ENCODE data around the gene OLFM2.
"Not testable (repeated sequence)": the region's sequence is repeated elsewhere in the genome, so short reads cannot be mapped to it uniquely, and the experiment has no call there.

The OLFM2 gene

GRCh38 chr19:9941231-9941630 lies 4.9 kb upstream of the OLFM2 start:
- DNase-seq: no peak

DNA sequence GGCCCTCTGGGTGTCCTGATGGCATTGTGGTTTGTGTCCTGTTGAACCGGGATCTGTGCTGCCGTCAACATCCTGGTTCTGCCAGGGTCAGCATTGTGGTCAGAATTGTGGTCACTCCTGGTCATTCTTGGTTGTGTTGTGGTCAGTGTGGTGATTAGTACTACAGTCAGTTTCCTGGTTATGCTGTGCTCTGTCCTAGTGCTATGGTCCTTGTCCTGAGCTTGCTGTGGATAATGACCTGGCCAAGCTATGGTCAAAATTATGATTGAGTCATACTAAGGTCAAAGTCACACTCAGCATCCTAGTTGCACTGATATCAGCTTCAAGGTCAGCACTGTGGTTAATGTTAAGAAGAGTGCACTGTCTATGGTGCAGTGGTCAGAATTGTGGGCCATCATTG lies 4.5 kb upstream of the OLFM2 start:
- no peak for DNase-seq

DNA sequence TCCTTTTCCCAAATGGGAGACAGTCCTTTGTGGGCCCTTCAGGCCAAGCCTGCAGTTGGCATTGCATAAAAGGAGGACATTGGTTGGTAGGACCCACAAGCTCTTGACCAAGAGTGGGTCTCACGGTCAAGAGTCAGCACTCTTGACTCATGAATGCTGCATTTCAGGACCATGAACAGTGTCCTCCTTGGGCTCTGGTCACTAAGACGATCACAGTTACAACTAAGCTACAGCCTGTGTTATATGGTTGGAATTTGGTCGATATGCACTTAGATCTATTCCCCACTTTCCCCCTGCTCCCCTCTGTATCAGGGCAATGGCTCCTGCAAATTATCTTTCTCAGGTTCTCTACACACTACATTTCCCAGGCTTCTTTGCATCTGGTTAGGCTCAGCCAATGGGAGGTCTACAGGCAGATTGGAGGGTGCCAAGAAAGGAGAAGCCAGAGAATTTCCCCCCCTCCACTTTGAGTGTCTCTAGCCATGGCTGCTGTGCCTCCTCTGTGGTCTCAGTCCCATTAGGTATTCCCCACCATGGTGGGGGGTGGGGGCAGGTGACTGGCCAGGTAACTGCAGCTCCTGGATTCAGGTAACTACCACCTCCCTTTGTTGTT lies 3.1 kb upstream of the OLFM2 start:
- no peak for DNase-seq

GRCh38 chr19:9937001-9937411 lies 691 bp upstream of the OLFM2 start:
- no peak for DNase-seq

DNA sequence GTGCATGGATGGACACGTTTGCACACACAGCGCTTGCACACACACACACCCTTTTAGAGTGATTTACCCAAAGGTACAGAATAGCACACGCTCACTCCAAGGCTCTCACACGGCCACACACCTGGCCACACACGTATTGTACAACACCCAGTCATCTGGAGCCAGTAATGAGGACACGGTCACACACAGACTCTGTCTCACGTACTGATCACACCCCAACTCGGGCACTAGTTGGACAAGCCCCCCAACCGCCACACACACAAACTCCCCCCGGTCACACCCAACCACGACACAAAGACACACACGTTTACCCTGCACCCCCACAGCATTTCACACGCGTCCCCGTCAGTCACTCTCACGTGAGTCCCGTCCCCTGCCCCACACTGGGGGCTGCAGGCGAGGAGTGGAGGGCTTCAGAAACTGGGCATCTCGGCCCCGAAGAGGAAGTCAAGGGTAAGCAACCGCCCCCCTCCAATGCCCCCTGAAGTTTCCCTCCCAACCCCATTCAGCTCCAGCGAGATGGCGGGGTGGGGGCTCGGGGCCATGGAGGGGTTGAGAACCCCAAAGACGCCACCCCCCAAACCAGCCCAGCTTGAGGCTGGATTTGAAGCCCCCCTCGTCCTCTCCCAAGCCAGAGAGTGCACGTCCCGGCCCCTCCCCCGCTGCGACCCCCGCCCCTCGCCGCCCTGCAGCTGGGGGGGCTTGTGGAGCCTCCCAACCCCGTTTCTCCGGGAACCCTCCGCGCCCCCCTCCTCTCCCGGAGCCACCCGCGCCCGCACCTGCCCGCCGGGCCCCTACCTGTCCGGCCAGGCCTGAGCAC lies 599 bp downstream of the OLFM2 start:
- no peak for DNase-seq

- DNase-seq: peak; percentile 47 to 82 (median 76)
Observed at GRCh38 chr19:9934132-9934950, 2.0 kb downstream of the OLFM2 start.

DNA sequence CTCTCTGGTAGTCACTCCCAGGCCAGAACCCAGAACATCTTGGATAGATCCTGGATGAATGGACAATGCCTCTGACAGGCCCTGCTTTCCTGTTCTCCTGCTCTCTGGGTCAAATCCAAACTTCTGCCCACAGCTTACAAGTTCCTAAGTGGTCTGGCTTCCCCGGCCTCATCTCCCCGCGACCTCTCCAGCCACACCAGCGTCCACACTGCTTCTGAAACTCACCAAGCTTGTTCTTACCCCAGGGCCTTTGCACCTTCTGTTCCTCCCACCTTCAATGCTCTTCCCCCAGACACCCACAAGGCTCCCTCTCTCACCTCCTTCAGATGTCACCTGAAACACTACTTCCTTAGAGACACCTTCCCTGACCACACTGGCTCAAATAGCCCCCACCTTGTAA lies 3.5 kb downstream of the OLFM2 start:
- no peak for DNase-seq

DNA sequence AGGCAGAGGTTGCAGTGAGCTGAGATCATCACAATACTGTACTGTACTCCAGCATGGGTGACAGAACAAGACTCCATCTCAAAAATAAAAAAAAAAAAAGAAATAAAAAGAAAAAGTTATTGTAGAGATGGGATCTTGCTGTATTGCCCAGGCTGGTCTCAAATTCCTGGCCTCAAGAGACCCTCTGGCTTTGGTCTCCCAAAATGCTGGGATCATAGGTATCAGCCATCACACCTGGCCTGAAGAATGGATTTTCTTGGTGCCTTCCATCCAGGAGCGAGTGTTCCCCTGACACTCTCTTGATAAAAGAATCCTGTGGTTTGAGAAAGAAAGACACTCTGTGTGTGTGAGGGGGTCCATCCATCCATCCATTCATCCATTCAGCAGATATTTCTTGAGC lies 4.7 kb downstream of the OLFM2 start:
- DNase-seq: no peak

- no peak for DNase-seq
Observed at GRCh38 chr19:9923440-9923839, 12.9 kb downstream of the OLFM2 start.

DNA sequence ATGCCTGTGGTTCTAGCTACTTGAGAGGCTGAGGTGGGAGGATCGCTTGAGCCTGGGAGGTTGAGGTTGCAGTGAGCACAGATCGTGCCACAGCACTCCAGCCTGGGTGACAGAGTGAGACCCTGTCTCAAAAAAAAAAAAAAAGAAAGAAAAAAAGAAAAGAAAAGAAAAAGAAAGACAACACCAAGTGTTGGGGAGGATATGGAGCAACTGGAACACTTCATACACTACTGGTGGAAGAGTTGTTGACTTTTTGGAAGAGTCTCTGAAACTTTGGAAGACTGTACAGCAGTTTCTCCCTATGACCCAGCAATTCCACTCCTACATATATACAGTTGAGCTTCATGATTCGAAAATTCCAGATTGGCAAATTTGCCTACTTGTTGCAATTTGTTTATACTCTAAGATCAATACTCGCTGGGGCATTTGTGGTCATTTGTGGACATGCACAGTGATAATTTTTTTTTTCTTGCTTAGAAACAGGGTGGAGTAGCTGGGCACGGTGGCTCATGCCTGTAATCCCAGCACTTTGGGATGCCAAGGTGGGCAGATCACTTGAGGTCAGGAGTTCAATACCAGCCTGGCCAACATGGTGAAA lies 13.4 kb downstream of the OLFM2 start:
- DNase-seq: not testable (repeated sequence)

- DNase-seq: no peak
Observed at GRCh38 chr19:9917321-9917720, 19.0 kb downstream of the OLFM2 start.

GRCh38 chr19:9916719-9917118 lies 19.6 kb downstream of the OLFM2 start:
- DNase-seq: no peak

- peak; percentile 30 to 79 (median 68) for DNase-seq
Observed at GRCh38 chr19:9914315-9915207, 21.8 kb downstream of the OLFM2 start.

- no peak for DNase-seq
Observed at GRCh38 chr19:9914001-9914314, 22.4 kb downstream of the OLFM2 start.

GRCh38 chr19:9913237-9914000 lies 22.9 kb downstream of the OLFM2 start:
- DNase-seq: no peak

GRCh38 chr19:9912551-9913236 lies 23.6 kb downstream of the OLFM2 start:
- DNase-seq: no peak

DNA sequence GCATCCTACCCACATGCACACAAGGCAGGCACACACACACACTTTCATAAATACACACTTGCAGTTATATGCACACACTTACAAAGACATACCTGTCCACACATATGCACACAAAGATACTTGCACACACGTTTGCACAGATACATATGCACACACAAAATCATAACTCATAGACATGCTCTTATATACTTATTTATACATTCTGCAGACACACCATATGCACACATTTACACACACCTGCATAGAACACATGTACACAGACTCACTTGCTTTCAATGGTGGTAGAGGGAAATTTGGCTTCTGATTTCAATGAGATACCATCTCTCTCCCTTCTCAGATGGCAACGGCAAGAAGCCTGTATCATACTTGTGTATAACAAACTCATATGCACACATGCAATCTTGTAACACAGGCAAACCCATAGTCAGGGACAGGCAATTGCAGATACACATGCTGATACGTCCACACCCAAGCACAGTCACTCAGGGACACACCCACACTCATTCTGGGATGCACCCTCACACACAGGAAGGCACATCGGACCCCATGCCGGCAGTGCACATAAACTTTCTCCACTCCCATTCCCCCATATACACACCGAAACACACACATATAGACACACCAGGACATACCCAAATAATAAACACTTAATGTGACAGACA lies 24.7 kb downstream of the OLFM2 start:
- DNase-seq: no peak

DNA sequence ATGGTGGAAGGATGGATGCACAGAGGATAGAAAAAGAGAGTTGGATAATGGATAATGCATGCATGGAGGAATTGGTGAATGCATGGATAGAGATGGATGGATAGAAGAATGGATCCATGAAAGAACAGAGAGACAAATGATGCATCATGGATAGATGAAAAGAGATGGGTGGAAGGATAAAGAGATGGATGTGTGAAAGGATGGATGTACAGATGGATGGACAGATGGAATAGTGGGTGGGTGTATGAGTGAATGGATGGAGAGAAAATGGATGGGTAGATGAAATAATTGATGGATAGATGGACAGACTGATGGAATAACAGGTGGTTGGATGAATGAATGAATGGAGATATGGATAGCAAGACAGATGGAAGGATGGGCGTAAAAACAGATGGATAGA lies 25.7 kb downstream of the OLFM2 start:
- DNase-seq: no peak

DNA sequence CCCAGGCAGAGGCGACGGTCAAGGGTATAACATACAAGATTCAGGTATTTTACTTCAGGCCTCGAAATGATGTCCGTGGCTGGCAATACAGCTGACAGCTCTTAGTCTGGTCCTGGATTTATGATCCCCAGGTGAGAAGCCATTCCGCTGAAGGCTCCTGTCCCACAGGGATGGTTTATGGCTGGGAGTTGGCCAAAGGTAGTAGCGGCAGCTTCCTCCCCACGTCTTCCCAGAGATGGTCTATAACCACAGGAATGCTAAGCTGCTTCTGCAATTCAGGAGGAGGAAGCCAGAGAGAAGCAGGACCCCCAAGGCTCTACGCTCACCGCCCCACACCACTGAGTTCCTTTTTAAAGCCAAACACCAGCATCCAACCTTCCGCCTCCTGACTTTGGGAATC lies 27.1 kb downstream of the OLFM2 start:
- no peak for DNase-seq

DNA sequence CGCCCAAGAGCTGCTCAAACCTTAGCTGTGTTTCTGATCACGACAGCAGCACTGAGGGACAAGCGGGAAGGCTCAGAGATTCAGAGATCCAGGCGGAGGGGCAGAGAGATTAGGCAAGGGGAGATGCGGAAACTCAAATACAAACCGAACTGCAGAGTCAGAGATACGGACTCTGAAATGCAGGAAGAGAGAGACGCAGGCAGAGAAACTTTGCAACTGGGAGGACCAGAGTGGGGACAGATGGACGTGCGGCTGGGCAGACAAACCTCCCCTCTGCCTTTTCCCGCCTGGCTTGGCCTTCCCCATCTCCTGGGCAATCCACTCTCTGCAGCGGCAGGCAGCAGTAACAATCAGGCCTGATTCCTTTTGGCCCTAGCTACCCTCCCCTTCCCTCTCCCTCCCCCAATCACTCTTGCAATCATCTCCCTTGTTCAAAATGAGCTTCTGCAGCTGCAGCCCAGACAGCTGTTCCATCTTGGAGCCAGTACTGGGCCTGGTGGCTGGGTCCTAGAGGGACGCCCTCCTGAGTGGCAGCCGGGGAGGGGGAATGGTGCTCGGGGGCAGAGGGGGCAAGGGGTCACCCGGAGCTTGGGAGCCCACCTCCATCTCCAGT lies 29.7 kb downstream of the OLFM2 start:
- DNase-seq: no peak
